ENCODE results near the gene DGKH.
"Not testable (repeated sequence)": the region's sequence is repeated elsewhere in the genome, so short reads cannot be mapped to it uniquely, and the experiment has no call there.

Gene DGKH

GRCh38 chr13:42113478-42113877 is 65.0 kb downstream of the DGKH start:
- DNase-seq (ENCODE audit: low spot score), result no peak

GRCh38 chr13:42114278-42114677 is 65.8 kb downstream of the DGKH start:
- DNase-seq (ENCODE audit: low spot score), result no peak

GRCh38 chr13:42114912-42115311 is 66.5 kb downstream of the DGKH start:
- no peak for DNase-seq (ENCODE audit: low spot score)

GRCh38 chr13:42116225-42116624 is 67.8 kb downstream of the DGKH start:
- DNase-seq (ENCODE audit: low spot score), result no peak

GRCh38 chr13:42119041-42119440 is 70.6 kb downstream of the DGKH start:
- no peak for DNase-seq (ENCODE audit: low spot score)

- DNase-seq (ENCODE audit: low spot score), result no peak
Observed at GRCh38 chr13:42119875-42120274, 71.4 kb downstream of the DGKH start.

- no peak for DNase-seq (ENCODE audit: low spot score)
Observed at GRCh38 chr13:42123600-42123999, 75.2 kb downstream of the DGKH start.

GRCh38 chr13:42125046-42125445 is 76.6 kb downstream of the DGKH start:
- DNase-seq (ENCODE audit: low spot score), result no peak

- no peak for DNase-seq (ENCODE audit: low spot score)
Observed at GRCh38 chr13:42127047-42127446, 78.6 kb downstream of the DGKH start.

- no peak for DNase-seq (ENCODE audit: low spot score)
Observed at GRCh38 chr13:42129033-42129432, 80.6 kb downstream of the DGKH start.

- DNase-seq (ENCODE audit: low spot score), result no peak
Observed at GRCh38 chr13:42136518-42136917, 88.1 kb downstream of the DGKH start.

GRCh38 chr13:42137856-42138537 is 89.5 kb downstream of the DGKH start:
- no peak for DNase-seq (ENCODE audit: low spot score)

GRCh38 chr13:42140494-42140893 is 92.0 kb downstream of the DGKH start:
- no peak for DNase-seq (ENCODE audit: low spot score)

- DNase-seq (ENCODE audit: low spot score), result not testable (repeated sequence)
Observed at GRCh38 chr13:42141052-42141451, 92.6 kb downstream of the DGKH start.

- DNase-seq (ENCODE audit: low spot score), result no peak
Observed at GRCh38 chr13:42146359-42146758, 97.9 kb downstream of the DGKH start.

GRCh38 chr13:42148538-42148937 is 100.1 kb downstream of the DGKH start:
- no peak for DNase-seq (ENCODE audit: low spot score)

- no peak for DNase-seq (ENCODE audit: low spot score)
Observed at GRCh38 chr13:42149136-42149535, 100.7 kb downstream of the DGKH start.

- DNase-seq (ENCODE audit: low spot score), result no peak
Observed at GRCh38 chr13:42151781-42152180, 103.3 kb downstream of the DGKH start.

- DNase-seq (ENCODE audit: low spot score), result no peak
Observed at GRCh38 chr13:42152495-42152894, 104.0 kb downstream of the DGKH start.

GRCh38 chr13:42153199-42154113 is 105.0 kb downstream of the DGKH start:
- no peak for DNase-seq (ENCODE audit: low spot score)

- no peak for DNase-seq (ENCODE audit: low spot score)
Observed at GRCh38 chr13:42155251-42155650, 106.8 kb downstream of the DGKH start.

- DNase-seq (ENCODE audit: low spot score), result not testable (repeated sequence)
Observed at GRCh38 chr13:42163338-42163737, 114.9 kb downstream of the DGKH start.

- not testable (repeated sequence) for DNase-seq (ENCODE audit: low spot score)
Observed at GRCh38 chr13:42163910-42164309, 115.5 kb downstream of the DGKH start.

Data from ecto neural progenitor cell (in vitro differentiated cells).